NB4 (cell line): ENCODE results near the gene DOCK3.

Experiments used
- MYC ChIP-seq: IDR thresholded peaks from 2 replicates; pipeline ENCODE4 v1.6.1; 2011; ENCODE audit warnings: low read depth, low read length
- POLR2A ChIP-seq: IDR thresholded peaks from 2 replicates; pipeline ENCODE4 v1.6.1; 2011; ENCODE audit warnings: mild to moderate bottlenecking; ENCODE audit not compliant: insufficient read length; ENCODE audit errors: extremely low read depth
- TF ChIP-seq, protein P1 (sequence below): IDR thresholded peaks from one replicate; pipeline ENCODE4 v1.5.1; 2012; ENCODE audit warnings: low read depth, low read length

DNA sequence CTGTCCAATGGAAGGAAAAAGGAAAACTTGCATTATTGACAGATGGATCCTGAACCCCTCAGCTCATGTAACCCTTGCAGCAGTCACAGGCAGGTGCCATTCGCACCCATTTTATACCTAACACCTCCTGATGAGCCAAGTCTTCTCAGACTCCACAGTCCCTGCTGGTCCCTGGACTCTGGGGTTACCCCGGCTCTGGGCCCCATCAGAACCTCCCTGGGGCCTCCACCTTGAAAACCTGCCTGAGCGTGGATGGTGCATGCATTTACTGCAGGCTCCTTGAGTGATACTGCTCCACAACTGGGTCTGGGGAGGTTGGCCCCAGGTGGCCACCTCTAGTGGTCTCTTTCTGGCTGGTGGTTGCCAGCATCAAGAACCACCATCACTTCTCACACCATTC is 15.9 kb upstream of the DOCK3 start:
- TF ChIP-seq, protein P1, sequence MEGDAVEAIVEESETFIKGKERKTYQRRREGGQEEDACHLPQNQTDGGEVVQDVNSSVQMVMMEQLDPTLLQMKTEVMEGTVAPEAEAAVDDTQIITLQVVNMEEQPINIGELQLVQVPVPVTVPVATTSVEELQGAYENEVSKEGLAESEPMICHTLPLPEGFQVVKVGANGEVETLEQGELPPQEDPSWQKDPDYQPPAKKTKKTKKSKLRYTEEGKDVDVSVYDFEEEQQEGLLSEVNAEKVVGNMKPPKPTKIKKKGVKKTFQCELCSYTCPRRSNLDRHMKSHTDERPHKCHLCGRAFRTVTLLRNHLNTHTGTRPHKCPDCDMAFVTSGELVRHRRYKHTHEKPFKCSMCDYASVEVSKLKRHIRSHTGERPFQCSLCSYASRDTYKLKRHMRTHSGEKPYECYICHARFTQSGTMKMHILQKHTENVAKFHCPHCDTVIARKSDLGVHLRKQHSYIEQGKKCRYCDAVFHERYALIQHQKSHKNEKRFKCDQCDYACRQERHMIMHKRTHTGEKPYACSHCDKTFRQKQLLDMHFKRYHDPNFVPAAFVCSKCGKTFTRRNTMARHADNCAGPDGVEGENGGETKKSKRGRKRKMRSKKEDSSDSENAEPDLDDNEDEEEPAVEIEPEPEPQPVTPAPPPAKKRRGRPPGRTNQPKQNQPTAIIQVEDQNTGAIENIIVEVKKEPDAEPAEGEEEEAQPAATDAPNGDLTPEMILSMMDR: no peak
- TF ChIP-seq POLR2A (no peak), MYC (no peak)
